RPMI8226 (cell line): Measurements from ENCODE around the gene JAK3.
"Not testable (repeated sequence)": the region's sequence is repeated elsewhere in the genome, so short reads cannot be mapped to it uniquely, and the experiment has no call there.

ENCODE experiments used
- DNase-seq: peaks from one replicate; pipeline ENCODE4 v3.0.0-alpha.2; 2015

The JAK3 gene

GRCh38 chr19:17847538-17848366, at the start of gene JAK3:
Gene JAK3, minus strand, starts transcription at chr19:17847982. Its CDS starts 3,565 bp downstream, at chr19:17844417.
- DNase-seq = peak; percentile 52

GRCh38 chr19:17893766-17894165, 46.0 kb upstream of the JAK3 start:
- no peak for DNase-seq

- peak; percentile 40 for DNase-seq
These were observed 41.9 kb upstream of the JAK3 start for GRCh38 chr19:17889609-17890214.

GRCh38 chr19:17888260-17888659, 40.5 kb upstream of the JAK3 start:
- DNase-seq = no peak

- not testable (repeated sequence) for DNase-seq
These were observed 39.4 kb upstream of the JAK3 start for GRCh38 chr19:17887221-17887620.

- DNase-seq = no peak
These were observed 38.7 kb upstream of the JAK3 start for GRCh38 chr19:17886515-17886914.

GRCh38 chr19:17883627-17884410, 36.0 kb upstream of the JAK3 start:
- peak; percentile 39 for DNase-seq

GRCh38 chr19:17881701-17882100, 33.9 kb upstream of the JAK3 start:
- no peak for DNase-seq

GRCh38 chr19:17879466-17879865, 31.7 kb upstream of the JAK3 start:
- DNase-seq = no peak

GRCh38 chr19:17877696-17878095, 29.9 kb upstream of the JAK3 start:
- DNase-seq = no peak

GRCh38 chr19:17874758-17875135, 27.0 kb upstream of the JAK3 start:
- DNase-seq = no peak

- DNase-seq = peak; percentile 79
These were observed 26.3 kb upstream of the JAK3 start for GRCh38 chr19:17873786-17874757.

- no peak for DNase-seq
These were observed 24.6 kb upstream of the JAK3 start for GRCh38 chr19:17872251-17873001.

GRCh38 chr19:17871878-17872250, 24.1 kb upstream of the JAK3 start, which contains the start of gene SLC5A5:
Gene SLC5A5, plus strand, starts transcription at chr19:17871945. Its CDS starts 375 bp downstream, at chr19:17872320.
- no peak for DNase-seq

- DNase-seq = no peak
These were observed 23.5 kb upstream of the JAK3 start for GRCh38 chr19:17871032-17871877.

- DNase-seq = no peak
These were observed 21.4 kb upstream of the JAK3 start for GRCh38 chr19:17869114-17869608.

GRCh38 chr19:17868669-17869068, 20.9 kb upstream of the JAK3 start:
- no peak for DNase-seq

GRCh38 chr19:17866964-17867486, 19.2 kb upstream of the JAK3 start:
- no peak for DNase-seq

- no peak for DNase-seq
These were observed 18.7 kb upstream of the JAK3 start for GRCh38 chr19:17866312-17866963.
